HG02938 (cell line): ENCODE data around the gene GCC2.
A peak's percentile ranks its signal among the peaks of the same experiment; 100 is the strongest.
"Not testable (repeated sequence)": the region's sequence is repeated elsewhere in the genome, so short reads cannot be mapped to it uniquely, and the experiment has no call there.

Source experiments
- ATAC-seq: cut with Tn5 transposase; IDR thresholded peaks from one replicate; pipeline ENCODE4 v1.9.1; 2021; ENCODE audit warnings: mild to moderate bottlenecking, moderate library complexity; ENCODE audit not compliant: unreplicated experiment

Gene GCC2

DNA sequence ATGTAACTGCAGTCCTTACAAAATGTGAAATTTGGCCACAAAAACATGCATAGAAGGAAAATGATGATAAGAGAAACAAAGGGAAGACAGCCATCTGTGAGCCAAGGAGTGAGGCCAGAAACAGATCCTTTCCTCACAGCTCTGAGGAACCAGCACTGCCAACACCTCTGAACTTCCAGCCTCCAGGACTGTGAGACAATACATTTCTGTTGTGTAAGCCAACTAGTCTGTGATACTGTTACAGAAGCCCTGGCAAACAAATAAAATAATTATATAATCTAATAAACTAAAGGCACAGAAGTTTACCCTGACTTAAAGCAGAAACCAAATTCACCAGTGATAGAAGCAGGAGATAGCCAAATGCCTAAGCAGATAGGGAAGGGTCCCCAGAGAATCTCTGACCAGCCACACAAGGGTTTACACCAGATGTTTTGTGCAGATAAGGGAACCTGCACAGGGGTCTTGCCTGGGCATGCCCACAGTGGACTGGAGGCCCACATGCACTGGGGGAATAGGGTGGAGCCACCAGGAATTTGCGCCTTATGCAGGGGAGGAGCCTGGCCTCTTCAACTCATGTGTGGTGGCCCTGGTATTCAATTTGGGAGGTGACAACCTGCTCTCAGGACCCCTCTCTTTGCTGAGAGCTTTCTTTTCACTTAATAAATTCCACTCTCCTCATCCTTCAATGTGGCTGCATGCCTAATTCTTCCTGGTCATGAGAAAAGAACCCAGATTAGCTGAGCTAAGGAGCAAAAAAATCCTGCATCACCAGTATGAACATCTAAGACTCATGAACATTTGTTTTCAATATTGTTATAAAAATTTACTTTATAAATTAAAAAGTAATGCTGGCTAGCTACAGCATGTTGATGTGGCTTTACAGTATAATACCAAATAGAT, 3.8 kb upstream of the GCC2 start:
- ATAC-seq = no peak

DNA sequence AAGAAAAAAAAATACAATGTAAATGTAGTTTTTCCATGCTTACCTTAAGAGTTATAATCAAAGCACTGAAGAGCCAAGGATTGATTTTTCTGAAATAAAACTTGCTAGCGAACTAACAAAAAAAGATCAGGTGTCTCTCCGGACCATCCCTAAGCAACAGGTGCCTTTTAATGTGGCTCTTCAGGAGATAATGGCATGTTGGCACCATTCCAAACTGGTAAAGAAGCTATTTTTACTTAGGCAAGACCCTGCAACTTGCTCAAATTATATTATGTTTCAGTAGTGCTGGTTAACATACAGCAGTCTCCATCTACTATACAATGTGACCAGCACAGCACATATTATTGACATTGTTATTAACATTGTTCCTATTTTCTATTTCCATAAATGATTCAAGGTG, 2.3 kb upstream of the GCC2 start:
- no peak for ATAC-seq

- ATAC-seq = no peak
Observed at GRCh38 chr2:108447947-108448677, 894 bp upstream of the GCC2 start.

DNA sequence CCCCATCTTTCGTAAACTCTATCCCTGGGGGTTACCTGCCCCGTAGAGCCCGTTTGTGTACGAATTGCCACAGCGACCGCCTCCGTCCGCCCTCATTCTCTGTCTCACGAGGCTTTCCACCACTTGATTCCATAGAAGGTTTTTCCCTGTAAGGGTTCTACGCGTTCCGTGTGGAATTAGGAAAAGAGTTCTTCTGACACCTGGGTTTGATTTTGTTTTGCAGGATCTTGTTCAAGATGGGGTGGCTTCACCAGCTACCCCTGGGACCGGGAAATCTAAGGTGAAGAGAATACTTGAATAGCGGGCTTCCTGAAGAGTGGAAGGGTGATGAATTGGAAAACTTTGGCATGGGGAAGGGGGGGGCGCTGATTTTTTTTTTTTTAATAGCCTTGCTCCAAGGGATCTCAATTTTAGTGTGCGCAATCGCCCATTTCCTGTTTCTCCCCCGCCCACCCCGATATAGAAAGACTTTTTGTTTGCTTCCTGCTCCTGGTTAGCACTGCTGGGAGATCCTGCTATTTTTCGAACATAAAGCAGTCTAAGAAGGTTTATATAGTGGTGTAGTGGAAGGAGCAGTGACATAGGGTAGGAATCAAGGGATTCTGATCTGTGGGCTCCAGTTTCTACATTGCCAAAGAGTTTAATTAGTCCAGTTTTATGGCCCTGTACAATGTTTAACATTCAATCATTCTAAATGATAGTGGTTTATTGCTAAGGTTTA, 564 bp downstream of the GCC2 start:
- ATAC-seq = peak; percentile 33

- no peak for ATAC-seq
Observed at GRCh38 chr2:108450863-108451262, 1.9 kb downstream of the GCC2 start.

- ATAC-seq = no peak
Observed at GRCh38 chr2:108451976-108452375, 3.0 kb downstream of the GCC2 start.

- ATAC-seq = not testable (repeated sequence)
Observed at GRCh38 chr2:108453530-108453929, 4.5 kb downstream of the GCC2 start.

DNA sequence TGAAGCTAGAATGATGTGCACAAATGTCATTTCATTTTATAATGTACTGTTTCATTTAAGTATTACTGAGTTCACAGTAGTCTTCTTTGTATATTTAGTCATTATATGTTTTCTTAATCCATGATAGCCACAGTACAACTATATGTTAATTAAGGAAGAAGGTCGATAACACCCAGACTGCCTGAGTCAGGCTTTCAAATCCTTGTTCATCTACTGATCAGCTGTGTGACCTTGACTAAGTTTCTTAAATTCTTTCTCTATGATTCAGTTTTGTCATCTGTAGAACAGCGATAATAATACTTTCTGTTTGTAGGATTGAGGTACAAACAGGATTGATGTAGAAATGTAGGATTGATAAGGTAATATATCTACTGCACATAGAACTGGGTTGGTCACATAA, 5.4 kb downstream of the GCC2 start:
- ATAC-seq = no peak

DNA sequence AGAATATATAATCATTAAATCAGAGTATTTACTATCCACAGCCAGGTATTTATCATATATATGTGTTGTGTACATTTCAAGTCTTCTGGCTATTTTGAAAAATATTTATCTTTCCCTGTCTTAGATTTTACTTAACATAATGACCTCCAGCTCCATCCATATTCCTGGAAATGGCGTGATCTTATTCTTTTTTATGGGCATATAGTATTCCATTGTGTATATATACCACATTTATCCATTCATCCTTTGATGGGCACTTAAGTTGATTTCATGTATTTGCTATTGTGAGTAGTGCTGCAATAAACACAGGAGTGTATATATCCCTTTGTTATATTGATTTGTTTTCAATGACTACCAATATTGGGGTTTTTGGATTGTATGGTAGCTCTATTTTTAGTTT, 6.6 kb downstream of the GCC2 start:
- ATAC-seq = no peak

GRCh38 chr2:108458082-108458481, 9.1 kb downstream of the GCC2 start:
- no peak for ATAC-seq

DNA sequence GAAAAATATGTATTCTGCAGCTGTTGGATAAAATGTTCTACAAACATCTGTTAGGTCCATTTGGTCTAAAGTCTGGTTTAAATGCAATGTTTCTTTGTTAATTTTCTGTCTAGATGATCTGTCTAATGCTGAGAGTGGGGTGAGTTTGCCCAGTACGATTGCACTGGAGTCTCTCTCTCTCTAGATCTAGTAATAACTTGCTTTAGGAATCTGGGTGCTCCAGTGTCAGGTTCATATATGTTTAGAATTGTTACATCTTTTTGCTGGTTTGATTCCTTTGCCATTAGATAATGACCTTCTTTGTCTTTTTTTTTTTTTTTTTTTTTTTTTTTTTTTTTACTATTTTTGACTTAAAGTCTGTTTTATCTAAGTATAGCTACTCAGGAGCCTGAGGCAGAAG, 10.4 kb downstream of the GCC2 start:
- ATAC-seq = no peak

DNA sequence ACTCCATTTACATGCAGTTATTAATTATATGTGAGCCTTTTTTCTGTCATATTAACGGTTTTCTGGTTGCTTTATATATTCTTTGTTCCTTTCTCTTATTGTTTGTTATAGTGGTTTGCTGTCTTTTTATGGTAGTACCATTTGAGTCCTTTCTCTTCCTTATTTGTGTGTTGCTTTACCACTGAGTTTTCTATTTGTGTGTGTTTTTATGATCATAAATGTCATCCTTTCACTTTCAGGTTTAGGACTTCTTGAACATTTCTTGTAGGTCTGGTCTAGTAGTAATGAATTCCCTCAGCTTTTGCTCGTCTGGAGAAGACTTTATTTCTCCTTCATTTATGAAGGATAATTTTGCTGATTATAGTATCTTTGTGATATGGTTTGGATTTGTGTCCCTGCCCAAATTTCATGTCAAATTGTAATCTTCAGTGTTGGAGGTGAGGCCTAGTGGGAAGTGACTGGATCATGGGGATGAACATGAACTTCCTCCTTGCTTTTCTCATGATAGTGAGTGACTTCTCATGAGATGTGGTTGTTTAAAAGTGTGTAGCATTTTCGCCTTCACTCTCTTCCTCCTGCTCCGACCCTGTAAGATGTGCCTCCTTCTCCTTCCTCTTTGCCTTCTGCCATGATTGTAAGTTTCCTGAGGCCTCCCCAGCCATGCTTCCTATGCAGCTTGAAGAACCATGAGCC, 11.5 kb downstream of the GCC2 start:
- ATAC-seq = peak; percentile 83

- ATAC-seq = no peak
Observed at GRCh38 chr2:108477099-108477498, 28.1 kb downstream of the GCC2 start.

GRCh38 chr2:108485253-108485652, 36.2 kb downstream of the GCC2 start:
- ATAC-seq = no peak

- no peak for ATAC-seq
Observed at GRCh38 chr2:108490506-108491122, 41.6 kb downstream of the GCC2 start.

GRCh38 chr2:108491848-108492247, 42.8 kb downstream of the GCC2 start:
- ATAC-seq = no peak

DNA sequence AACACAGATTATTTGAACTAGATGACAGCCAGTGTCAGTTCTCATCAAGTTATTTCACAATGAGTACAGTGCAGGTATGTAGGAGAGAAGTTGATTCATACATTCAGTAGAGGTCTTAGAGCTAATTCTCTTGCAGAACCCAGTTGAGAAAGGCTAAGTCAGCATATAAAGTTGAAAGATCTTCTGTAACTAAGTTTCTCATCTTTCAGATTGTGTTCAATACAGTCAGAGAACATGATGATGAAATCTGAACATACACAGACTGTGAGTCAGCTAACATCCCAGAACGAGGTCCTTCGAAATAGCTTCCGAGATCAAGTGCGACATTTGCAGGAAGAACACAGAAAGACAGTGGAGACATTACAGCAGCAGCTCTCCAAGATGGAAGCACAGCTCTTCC, 43.4 kb downstream of the GCC2 start:
- no peak for ATAC-seq

DNA sequence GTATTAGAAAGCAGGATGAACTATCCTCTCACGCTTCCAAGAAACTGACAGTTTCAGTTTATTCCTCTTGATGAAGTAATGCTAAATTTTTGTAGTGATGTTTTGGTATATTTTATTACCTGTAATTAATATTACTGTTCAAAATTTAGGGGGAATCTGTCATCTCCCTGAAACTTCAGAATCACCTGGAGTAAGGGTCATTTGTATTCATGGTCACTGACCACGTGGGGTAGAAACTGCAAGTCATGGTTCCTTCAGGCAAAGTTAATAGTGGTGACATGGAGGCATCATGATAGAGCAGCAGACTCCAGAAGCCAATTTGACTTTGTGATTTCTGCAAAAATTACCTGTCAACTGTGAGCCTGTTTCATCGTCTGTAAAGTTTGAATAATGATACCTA, 47.2 kb downstream of the GCC2 start:
- ATAC-seq = not testable (repeated sequence)

GRCh38 chr2:108507620-108508019, 58.6 kb downstream of the GCC2 start:
- not testable (repeated sequence) for ATAC-seq

GRCh38 chr2:108512431-108512830, 63.4 kb downstream of the GCC2 start:
- ATAC-seq = not testable (repeated sequence)
